Epithelial cell of proximal tubule (primary cell): ENCODE data around the gene PLEKHO2. TPM values are rescaled to one million over a fixed set of nuclear protein-coding genes. Genes with fewer than 3 reads are reported as not detected.

Experiments used
- DNase-seq: peaks from one replicate; pipeline ENCODE4 v3.0.0-alpha.2; 2011; ENCODE audit warnings: low read depth
- H3K4me3 ChIP-seq: 2 replicates; pipeline ENCODE4 v1.5.1; 2011; ENCODE audit warnings: low read depth, mild to moderate bottlenecking, low read length
- total RNA-seq: library from RNA; depleted of rRNA; stranded (reverse); fragments of >200 nt; gene quantifications from 2 replicates; pipeline ENCODE4 v1.2.3, GENCODE V29; 2015
- TF ChIP-seq, protein P1 (sequence below): conservative IDR thresholded peaks from 2 replicates; pipeline ENCODE4 v1.5.1; 2012; ENCODE audit warnings: low read depth, mild to moderate bottlenecking, low read length

Gene PLEKHO2
- total RNA-seq, 1 donor from 2014 or later: 3.9 TPM

DNA sequence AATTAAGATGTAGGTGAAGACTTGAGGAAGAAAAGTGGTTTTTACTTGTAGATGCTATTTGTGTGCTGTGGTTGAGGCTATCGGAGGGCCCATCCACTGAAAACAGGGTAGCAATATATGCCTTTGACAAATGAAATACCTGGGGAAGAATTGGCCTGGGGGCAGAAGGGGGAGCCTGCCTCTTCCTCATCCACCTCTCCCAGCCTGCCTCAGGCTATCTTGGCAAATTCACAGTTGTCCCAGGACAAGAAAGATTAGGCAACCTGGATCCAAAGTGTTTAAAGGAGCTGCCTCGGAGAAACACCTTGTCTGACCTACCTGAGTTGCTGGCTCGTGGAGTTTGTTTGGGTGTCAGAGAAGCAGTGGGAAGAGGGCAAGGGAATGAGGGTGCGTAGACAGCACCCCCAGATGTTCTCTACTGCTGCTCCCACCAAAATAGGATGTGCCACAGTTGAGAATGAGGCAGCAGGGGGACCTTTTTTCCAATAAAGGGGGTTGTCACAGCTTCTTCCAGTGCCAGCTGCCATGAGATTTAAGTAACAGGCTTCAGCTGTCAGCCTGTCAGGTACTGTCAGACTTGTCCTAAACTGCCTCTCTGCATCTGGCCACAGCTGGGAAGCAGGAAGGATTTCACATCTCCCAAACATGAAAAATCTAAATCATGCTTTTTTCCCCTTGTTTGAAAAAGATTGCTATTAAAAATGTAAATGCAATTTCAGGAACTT, 9.2 kb downstream of the PLEKHO2 start:
- TF ChIP-seq, protein P1, sequence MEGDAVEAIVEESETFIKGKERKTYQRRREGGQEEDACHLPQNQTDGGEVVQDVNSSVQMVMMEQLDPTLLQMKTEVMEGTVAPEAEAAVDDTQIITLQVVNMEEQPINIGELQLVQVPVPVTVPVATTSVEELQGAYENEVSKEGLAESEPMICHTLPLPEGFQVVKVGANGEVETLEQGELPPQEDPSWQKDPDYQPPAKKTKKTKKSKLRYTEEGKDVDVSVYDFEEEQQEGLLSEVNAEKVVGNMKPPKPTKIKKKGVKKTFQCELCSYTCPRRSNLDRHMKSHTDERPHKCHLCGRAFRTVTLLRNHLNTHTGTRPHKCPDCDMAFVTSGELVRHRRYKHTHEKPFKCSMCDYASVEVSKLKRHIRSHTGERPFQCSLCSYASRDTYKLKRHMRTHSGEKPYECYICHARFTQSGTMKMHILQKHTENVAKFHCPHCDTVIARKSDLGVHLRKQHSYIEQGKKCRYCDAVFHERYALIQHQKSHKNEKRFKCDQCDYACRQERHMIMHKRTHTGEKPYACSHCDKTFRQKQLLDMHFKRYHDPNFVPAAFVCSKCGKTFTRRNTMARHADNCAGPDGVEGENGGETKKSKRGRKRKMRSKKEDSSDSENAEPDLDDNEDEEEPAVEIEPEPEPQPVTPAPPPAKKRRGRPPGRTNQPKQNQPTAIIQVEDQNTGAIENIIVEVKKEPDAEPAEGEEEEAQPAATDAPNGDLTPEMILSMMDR: no peak
- H3K4me3 ChIP-seq: no peak overlapping the region
- DNase-seq: no peak

DNA sequence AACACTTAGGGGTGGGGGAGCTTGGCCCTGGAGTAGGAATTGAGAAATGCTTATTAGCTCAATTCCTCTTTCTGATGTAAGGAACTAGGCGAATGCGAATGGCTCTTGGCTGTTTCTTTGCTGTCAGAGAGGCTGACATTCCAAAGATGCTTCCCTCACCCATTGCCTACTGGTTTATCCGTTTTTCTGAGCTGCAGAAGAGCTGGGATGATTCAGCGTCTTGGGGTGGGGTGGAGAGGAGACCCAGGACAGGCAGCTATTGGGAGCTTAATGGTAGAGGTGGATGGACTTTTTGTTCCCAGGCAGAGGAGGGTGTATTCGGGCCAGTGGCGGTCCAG, 9.8 kb downstream of the PLEKHO2 start:
- TF ChIP-seq, protein P1: no peak
- H3K4me3 ChIP-seq: no peak overlapping the region
- DNase-seq: no peak

DNA sequence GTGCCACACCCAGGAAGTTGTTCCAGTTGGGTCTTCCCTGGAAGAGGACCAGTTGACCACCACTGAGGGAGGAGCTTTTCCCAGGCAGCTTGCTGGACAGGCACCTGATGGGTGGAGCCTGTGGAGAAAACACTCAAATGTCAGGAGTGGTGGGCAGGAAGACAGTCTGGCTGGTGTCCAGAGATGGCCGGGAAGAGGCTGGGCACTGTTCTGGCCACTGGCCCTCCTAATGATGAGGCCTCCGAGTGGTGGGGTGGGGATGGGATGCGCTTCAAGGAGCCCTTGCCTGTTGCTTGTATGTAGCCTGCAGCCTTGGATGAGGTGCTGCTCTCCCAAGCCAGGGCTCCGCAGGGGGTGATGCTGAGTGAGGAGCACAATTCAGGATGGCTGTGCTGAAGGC, 12.3 kb downstream of the PLEKHO2 start:
- DNase-seq: no peak
- TF ChIP-seq, protein P1: no peak
- H3K4me3 ChIP-seq: no peak overlapping the region

DNA sequence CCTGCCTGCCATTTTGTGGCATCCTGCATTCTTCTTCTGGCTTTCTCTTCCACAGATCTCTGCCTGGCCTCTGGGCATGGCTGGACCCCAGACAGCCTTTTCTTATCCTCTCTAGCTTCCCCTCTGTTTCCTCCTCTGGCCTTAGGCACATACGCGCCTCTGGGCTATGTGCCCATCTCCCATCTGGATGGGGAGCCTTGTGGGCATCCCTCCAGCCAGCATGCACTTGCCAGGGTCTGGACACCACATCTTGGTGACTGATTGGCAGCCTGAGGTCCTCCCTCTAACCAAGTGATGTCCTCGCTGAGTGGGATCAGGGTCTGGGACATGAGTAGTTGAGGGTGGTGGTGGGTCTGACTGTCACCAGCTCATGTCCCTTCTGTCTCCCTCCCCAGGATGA, 12.8 kb downstream of the PLEKHO2 start:
- TF ChIP-seq, protein P1: no peak
- DNase-seq: no peak
- no peak overlapping the region for H3K4me3 ChIP-seq

DNA sequence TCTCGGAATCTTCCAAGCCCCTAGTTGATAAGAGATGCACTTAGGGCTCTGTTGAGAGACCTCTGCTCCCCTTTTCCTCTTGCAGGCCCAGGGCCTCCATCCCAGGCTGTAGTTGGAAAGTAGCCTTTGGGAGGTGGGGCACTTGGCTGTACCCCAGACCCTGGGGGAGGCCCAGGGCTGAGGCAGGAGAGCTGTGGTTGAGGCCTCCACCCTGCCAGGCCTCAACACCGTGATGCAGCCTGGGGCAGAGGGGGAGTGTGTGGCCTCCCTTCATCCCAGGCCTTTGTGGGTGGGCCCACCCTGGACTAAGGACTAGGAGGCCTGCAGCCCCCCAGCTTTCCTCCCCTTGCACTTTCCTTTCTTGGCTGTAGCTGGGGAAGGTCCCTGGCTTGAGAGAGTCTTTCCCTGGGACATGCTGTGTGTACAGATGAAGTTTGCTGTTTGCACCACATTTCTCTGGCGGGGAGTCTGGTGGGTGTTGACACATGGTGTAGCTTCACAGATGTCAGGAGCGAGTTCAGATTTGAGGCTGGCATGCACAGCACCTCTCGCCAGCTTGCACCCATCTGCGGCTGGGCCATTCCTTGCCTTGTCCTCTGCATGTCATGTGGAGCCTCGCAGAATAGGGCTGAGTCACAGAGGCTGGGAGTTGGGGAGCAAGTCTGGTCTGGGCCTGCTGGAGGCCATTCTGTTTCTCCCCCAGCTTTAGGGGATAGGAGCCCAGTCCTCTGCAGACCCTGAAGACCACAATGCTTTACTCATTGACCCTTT, 13.7 kb downstream of the PLEKHO2 start:
- H3K4me3 ChIP-seq: no peak overlapping the region
- no peak for DNase-seq
- TF ChIP-seq, protein P1: no peak

DNA sequence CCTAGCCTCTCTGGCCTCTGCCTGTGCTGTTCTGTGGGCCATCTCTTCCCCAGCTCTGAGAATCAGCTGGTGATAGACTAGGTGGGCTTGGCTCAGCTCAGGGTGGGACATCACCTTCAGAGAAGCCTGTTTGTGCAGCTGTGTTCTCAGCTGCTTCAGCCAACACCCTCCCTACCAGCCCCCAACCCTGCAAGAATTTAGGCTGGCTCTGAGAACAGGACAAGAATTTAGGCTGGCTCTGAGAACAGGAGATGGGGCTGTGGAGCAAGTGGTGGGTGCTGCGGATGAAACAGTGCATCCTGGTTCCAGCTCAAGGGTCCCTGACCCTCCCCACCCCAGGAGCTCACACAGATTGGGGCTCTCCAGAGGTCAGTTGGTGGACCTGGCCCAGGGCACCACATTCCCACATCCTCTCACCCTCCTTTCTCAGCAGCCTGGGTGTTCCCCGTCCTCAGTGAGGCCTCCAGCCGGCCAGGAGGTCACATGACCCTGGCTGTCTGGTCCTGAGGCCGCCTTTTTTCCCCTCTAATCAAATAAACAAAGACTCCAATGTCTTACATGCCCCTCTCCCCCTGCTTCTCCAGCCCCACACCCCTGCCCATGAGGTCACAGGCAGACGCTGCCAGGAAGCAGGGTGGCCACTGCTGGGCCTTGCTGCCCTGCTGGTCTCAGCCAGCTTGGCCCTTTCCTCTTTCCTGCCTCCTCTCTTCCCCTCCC, 14.9 kb downstream of the PLEKHO2 start:
- TF ChIP-seq, protein P1: no peak
- H3K4me3 ChIP-seq: no peak overlapping the region
- no peak for DNase-seq
